Liver (tissue), 9 donors: ENCODE data around the gene EFCAB10. TPM values are rescaled to one million over a fixed set of nuclear protein-coding genes. Genes with fewer than 3 reads are reported as not detected.

ENCODE experiments used
- DNase-seq: peaks from one replicate; pipeline ENCODE4 v3.0.0-alpha.2; 2017; ENCODE audit warnings: low spot score
- H3K27ac ChIP-seq, 2 donors: one replicate each; pipeline ENCODE4 v1.7.0; 2013; ENCODE audit warnings: inconsistent platforms in 2 of 2, low read length in 2 of 2, control low read depth in 1 of 2, low read depth in 1 of 2, mild to moderate bottlenecking in 1 of 2
- H3K27me3 ChIP-seq, 4 donors: one replicate each; pipeline versions ENCODE4 v1.6.1 to v1.7.0; 2013; ENCODE audit warnings: low read length in 3 of 4, inconsistent platforms in 1 of 4, mild to moderate bottlenecking in 1 of 4, moderate library complexity in 1 of 4; ENCODE audit not compliant: control insufficient read depth in 4 of 4, insufficient read depth in 4 of 4
- H3K36me3 ChIP-seq, 4 donors: one replicate each; pipeline versions ENCODE4 v1.6.1 to v1.7.0; 2013; ENCODE audit warnings: low read length in 3 of 4, mild to moderate bottlenecking in 3 of 4, low read depth in 1 of 4, moderate library complexity in 1 of 4; ENCODE audit not compliant: control insufficient read depth in 4 of 4, insufficient read depth in 3 of 4
- H3K4me1 ChIP-seq, 4 donors: one replicate each; pipeline versions ENCODE4 v1.6.1 to v1.7.0; 2013; ENCODE audit warnings: low read length in 3 of 4, mild to moderate bottlenecking in 3 of 4, moderate library complexity in 1 of 4; ENCODE audit not compliant: control insufficient read depth in 4 of 4, insufficient read depth in 4 of 4
- H3K4me3 ChIP-seq, 3 donors: one replicate each; pipeline versions ENCODE4 v1.6.1 to v1.7.0; 2013; ENCODE audit warnings: low read length in 3 of 3, control low read depth in 1 of 3, low read depth in 1 of 3, mild to moderate bottlenecking in 1 of 3
- H3K9ac ChIP-seq, 2 donors: one replicate each; pipeline ENCODE4 v1.7.0; 2013; ENCODE audit warnings: low read length in 2 of 2, mild to moderate bottlenecking in 2 of 2, moderate library complexity in 2 of 2, control low read depth in 1 of 2, low read depth in 1 of 2
- H3K9me3 ChIP-seq, 4 donors: one replicate each; pipeline versions ENCODE4 v1.6.1 to v1.7.0; 2013; ENCODE audit warnings: low read length in 3 of 4; ENCODE audit not compliant: control insufficient read depth in 4 of 4
- CTCF ChIP-seq: fragments of 150-350 bp; IDR thresholded peaks from 2 replicates; pipeline ENCODE4 v1.5.1; 2017; ENCODE audit warnings: improper control_type of control experiment, low read depth, low read length; ENCODE audit not compliant: missing input control
- EGR1 ChIP-seq, 2 donors: IDR thresholded peaks; 2 replicates each; pipeline ENCODE4 v1.6.1; 2016 to 2018; ENCODE audit warnings: antibody characterized with exemption in 2 of 2, low read depth in 2 of 2
- FOXA1 ChIP-seq: IDR thresholded peaks from 2 replicates; pipeline ENCODE4 v1.6.1; 2016; ENCODE audit warnings: antibody characterized with exemption
- FOXA2 ChIP-seq: IDR thresholded peaks from 2 replicates; pipeline ENCODE4 v1.6.1; 2016; ENCODE audit warnings: antibody characterized with exemption
- GABPA ChIP-seq, 2 donors: IDR thresholded peaks in 1 of 2; conservative IDR thresholded peaks in 1 of 2; 2 replicates each; pipeline ENCODE4 v1.6.1; 2016; ENCODE audit warnings: antibody characterized with exemption in 2 of 2, mild to moderate bottlenecking in 1 of 2, moderate library complexity in 1 of 2
- HNF4A ChIP-seq, 2 donors: conservative IDR thresholded peaks; 2 replicates each; pipeline ENCODE4 v1.6.1; 2016; ENCODE audit warnings: antibody characterized with exemption in 2 of 2, mild to moderate bottlenecking in 2 of 2
- HNF4G ChIP-seq: IDR thresholded peaks from 2 replicates; pipeline ENCODE4 v1.6.1; 2016; ENCODE audit warnings: antibody characterized with exemption
- JUND ChIP-seq, 2 donors: IDR thresholded peaks; 2 replicates each; pipeline ENCODE4 v1.6.1; 2016; ENCODE audit warnings: antibody characterized with exemption in 2 of 2
- MAX ChIP-seq: IDR thresholded peaks from 2 replicates; pipeline ENCODE4 v1.6.1; 2016; ENCODE audit warnings: antibody characterized with exemption
- NR2F2 ChIP-seq: IDR thresholded peaks from 2 replicates; pipeline ENCODE4 v1.6.1; 2016; ENCODE audit warnings: antibody characterized with exemption
- RAD21 ChIP-seq, 2 donors: IDR thresholded peaks; 2 replicates each; pipeline ENCODE4 v1.6.1; 2016; ENCODE audit warnings: antibody characterized with exemption in 2 of 2, mild to moderate bottlenecking in 2 of 2
- RXRA ChIP-seq, 2 donors: IDR thresholded peaks; 2 replicates each; pipeline ENCODE4 v1.6.1; 2017 to 2018; ENCODE audit warnings: antibody characterized with exemption in 2 of 2, mild to moderate bottlenecking in 1 of 2
- SP1 ChIP-seq: IDR thresholded peaks from 2 replicates; pipeline ENCODE4 v1.6.1; 2018; ENCODE audit warnings: antibody characterized with exemption, mild to moderate bottlenecking
- TAF1 ChIP-seq: conservative IDR thresholded peaks from 2 replicates; pipeline ENCODE4 v1.6.1; 2016; ENCODE audit warnings: antibody characterized with exemption, mild to moderate bottlenecking
- YY1 ChIP-seq: IDR thresholded peaks from 2 replicates; pipeline ENCODE4 v1.6.1; 2016; ENCODE audit warnings: antibody characterized with exemption, mild to moderate bottlenecking
- ZBTB33 ChIP-seq: IDR thresholded peaks from 2 replicates; pipeline ENCODE4 v1.6.1; 2016; ENCODE audit warnings: antibody characterized with exemption
- WGBS: extraction: QIAGEN DNeasy Blood & Tissue Kit; methylation state at CpG from one replicate; pipeline ENCODE4 v1.1.7; 2013; 5-methylcytosine and 5-hydroxymethylcytosine counted together
- polyA plus RNA-seq, 2 donors: library from polyadenylated mRNA; stranded (reverse) in 1 of 2; unstranded in 1 of 2; fragments of 200-250 nt in 1 of 2; fragments of >200 nt in 1 of 2; fragmentation: Nextera tagmentation in 1 of 2; extraction: Ambion mirVana in 1 of 2; gene quantifications; one replicate each; pipeline versions ENCODE4 v1.2.1 to v1.2.3, GENCODE V29; 2013 to 2015
- total RNA-seq, 2 donors: library from RNA; depleted of rRNA; stranded (reverse); fragments of >200 nt; gene quantifications; one replicate each; pipeline ENCODE4 v1.2.3, GENCODE V29; 2014
- TF ChIP-seq, protein P1 (sequence below): IDR thresholded peaks from 2 replicates; pipeline ENCODE4 v1.6.1; 2016; ENCODE audit warnings: antibody characterized with exemption
- TF ChIP-seq, protein P2 (sequence below): IDR thresholded peaks from 2 replicates; pipeline ENCODE4 v1.6.1; 2016; ENCODE audit warnings: antibody characterized with exemption, mild to moderate bottlenecking
- donor health status: healthy.
- donor health status: healthy.
- donor health status: healthy.
- donor health status: healthy.
- donor health status: healthy.

EFCAB10 gene
- total and polyA plus RNA-seq, 4 donors = 0.25 TPM; not detected in 3

GRCh38 chr7:105530546-105530945, 50.7 kb downstream of the EFCAB10 start:
- H3K36me3 ChIP-seq = no peaks in the 10 kb centered on the region
- H3K9ac ChIP-seq = no peak overlapping the region
- H3K9me3 ChIP-seq = no peaks in the 10 kb centered on the region
- DNase-seq = no peak
- 97% methylated on average over 20 of the region's 20 CpGs for WGBS
- H3K4me3 ChIP-seq = no peak overlapping the region
- no peak for TF ChIP-seq JUND (IDR thresholded peaks at IDR 0.05)
- TF ChIP-seq, protein P1, sequence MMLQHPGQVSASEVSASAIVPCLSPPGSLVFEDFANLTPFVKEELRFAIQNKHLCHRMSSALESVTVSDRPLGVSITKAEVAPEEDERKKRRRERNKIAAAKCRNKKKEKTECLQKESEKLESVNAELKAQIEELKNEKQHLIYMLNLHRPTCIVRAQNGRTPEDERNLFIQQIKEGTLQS = no peak
- no peak for TF ChIP-seq HNF4A (conservative IDR thresholded peaks at IDR 0.05)
- no peak for TF ChIP-seq HNF4G
- TF ChIP-seq RXRA (IDR thresholded peaks at IDR 0.05) = no peak
- no peak for TF ChIP-seq FOXA2
- TF ChIP-seq MAX = no peak
- TF ChIP-seq CTCF = no peak
- TF ChIP-seq ZBTB33 = no peak
- TF ChIP-seq FOXA1 = no peak
- TF ChIP-seq TAF1 = no peak
- H3K4me1 ChIP-seq = peaks cover 0 to 17% (median 15%) of the 10 kb centered on the region in 4 donors
- H3K27me3 ChIP-seq = no peaks in the 10 kb centered on the region
- H3K27ac ChIP-seq = no peak overlapping the region

- DNase-seq = no peak
- Histone ChIP-seq H3K27me3 (no peaks in the 10 kb centered on the region), H3K4me3 (no peak overlapping the region), H3K4me1 (peaks cover 0 to 17% (median 15%) of the 10 kb centered on the region in 4 donors), H3K36me3 (no peaks in the 10 kb centered on the region), H3K9ac (no peak overlapping the region), H3K27ac (no peak overlapping the region), H3K9me3 (no peaks in the 10 kb centered on the region)
- TF ChIP-seq RXRA (IDR thresholded peaks at IDR 0.05) (no peak), HNF4A (conservative IDR thresholded peaks at IDR 0.05) (no peak), ZBTB33 (no peak), CTCF (no peak), GABPA (IDR thresholded peaks at IDR 0.05 in 1 of 2, conservative IDR thresholded peaks at IDR 0.05 in 1 of 2) (no peak), MAX (no peak), HNF4G (no peak), TAF1 (no peak), FOXA2 (no peak), NR2F2 (no peak), YY1 (no peak), FOXA1 (no peak), SP1 (no peak), EGR1 (IDR thresholded peaks at IDR 0.05; ENCODE audit: low read depth in 2 of 2) (no peak), RAD21 (IDR thresholded peaks at IDR 0.05) (no peak), JUND (IDR thresholded peaks at IDR 0.05) (no peak)
- TF ChIP-seq, protein P1 = no peak
- TF ChIP-seq, protein P2, sequence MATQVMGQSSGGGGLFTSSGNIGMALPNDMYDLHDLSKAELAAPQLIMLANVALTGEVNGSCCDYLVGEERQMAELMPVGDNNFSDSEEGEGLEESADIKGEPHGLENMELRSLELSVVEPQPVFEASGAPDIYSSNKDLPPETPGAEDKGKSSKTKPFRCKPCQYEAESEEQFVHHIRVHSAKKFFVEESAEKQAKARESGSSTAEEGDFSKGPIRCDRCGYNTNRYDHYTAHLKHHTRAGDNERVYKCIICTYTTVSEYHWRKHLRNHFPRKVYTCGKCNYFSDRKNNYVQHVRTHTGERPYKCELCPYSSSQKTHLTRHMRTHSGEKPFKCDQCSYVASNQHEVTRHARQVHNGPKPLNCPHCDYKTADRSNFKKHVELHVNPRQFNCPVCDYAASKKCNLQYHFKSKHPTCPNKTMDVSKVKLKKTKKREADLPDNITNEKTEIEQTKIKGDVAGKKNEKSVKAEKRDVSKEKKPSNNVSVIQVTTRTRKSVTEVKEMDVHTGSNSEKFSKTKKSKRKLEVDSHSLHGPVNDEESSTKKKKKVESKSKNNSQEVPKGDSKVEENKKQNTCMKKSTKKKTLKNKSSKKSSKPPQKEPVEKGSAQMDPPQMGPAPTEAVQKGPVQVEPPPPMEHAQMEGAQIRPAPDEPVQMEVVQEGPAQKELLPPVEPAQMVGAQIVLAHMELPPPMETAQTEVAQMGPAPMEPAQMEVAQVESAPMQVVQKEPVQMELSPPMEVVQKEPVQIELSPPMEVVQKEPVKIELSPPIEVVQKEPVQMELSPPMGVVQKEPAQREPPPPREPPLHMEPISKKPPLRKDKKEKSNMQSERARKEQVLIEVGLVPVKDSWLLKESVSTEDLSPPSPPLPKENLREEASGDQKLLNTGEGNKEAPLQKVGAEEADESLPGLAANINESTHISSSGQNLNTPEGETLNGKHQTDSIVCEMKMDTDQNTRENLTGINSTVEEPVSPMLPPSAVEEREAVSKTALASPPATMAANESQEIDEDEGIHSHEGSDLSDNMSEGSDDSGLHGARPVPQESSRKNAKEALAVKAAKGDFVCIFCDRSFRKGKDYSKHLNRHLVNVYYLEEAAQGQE = no peak
- WGBS = 93% methylated on average over 10 of the region's 10 CpGs
Observed at GRCh38 chr7:105530126-105530525, 51.2 kb downstream of the EFCAB10 start.
